Neural progenitor cell (in vitro differentiated cells): ENCODE data around the gene SLC6A18.

Experiments used
- EZH2 ChIP-seq: fragments of 200-600 bp; sonication (generic); IDR thresholded peaks from 2 replicates; pipeline ENCODE4 v1.6.1; 2017; ENCODE audit warnings: antibody characterized with exemption, mild to moderate bottlenecking, moderate library complexity
- EZH2phosphoT487 ChIP-seq: fragments of 200-600 bp; sonication (generic); IDR thresholded peaks from 2 replicates; pipeline ENCODE4 v1.6.1; 2017; ENCODE audit warnings: antibody characterized with exemption
- TF ChIP-seq, protein P1 (sequence below): fragments of 200-600 bp; sonication (generic); IDR thresholded peaks from 2 replicates; pipeline ENCODE4 v1.5.1; 2017; ENCODE audit warnings: antibody characterized with exemption, mild to moderate bottlenecking

GRCh38 chr5:1182360-1182632 lies 42.9 kb upstream of the SLC6A18 start:
- TF ChIP-seq, protein P1, sequence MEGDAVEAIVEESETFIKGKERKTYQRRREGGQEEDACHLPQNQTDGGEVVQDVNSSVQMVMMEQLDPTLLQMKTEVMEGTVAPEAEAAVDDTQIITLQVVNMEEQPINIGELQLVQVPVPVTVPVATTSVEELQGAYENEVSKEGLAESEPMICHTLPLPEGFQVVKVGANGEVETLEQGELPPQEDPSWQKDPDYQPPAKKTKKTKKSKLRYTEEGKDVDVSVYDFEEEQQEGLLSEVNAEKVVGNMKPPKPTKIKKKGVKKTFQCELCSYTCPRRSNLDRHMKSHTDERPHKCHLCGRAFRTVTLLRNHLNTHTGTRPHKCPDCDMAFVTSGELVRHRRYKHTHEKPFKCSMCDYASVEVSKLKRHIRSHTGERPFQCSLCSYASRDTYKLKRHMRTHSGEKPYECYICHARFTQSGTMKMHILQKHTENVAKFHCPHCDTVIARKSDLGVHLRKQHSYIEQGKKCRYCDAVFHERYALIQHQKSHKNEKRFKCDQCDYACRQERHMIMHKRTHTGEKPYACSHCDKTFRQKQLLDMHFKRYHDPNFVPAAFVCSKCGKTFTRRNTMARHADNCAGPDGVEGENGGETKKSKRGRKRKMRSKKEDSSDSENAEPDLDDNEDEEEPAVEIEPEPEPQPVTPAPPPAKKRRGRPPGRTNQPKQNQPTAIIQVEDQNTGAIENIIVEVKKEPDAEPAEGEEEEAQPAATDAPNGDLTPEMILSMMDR, result no peak
- TF ChIP-seq EZH2phosphoT487 (no peak), EZH2 (no peak)
